Dedifferentiated amniotic fluid mesenchymal stem cell (primary cell): ENCODE measurements around the gene YY1AP1.
"Not testable (repeated sequence)": the region's sequence is repeated elsewhere in the genome, so short reads cannot be mapped to it uniquely, and the experiment has no call there.

ENCODE experiments used
- DNase-seq: peaks from one replicate; pipeline ENCODE4 v3.0.0-alpha.2; 2016; ENCODE audit errors: extremely low spot score

Gene YY1AP1, protein sequence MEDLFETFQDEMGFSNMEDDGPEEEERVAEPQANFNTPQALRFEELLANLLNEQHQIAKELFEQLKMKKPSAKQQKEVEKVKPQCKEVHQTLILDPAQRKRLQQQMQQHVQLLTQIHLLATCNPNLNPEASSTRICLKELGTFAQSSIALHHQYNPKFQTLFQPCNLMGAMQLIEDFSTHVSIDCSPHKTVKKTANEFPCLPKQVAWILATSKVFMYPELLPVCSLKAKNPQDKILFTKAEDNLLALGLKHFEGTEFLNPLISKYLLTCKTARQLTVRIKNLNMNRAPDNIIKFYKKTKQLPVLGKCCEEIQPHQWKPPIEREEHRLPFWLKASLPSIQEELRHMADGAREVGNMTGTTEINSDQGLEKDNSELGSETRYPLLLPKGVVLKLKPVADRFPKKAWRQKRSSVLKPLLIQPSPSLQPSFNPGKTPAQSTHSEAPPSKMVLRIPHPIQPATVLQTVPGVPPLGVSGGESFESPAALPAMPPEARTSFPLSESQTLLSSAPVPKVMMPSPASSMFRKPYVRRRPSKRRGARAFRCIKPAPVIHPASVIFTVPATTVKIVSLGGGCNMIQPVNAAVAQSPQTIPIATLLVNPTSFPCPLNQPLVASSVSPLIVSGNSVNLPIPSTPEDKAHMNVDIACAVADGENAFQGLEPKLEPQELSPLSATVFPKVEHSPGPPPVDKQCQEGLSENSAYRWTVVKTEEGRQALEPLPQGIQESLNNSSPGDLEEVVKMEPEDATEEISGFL

DNA sequence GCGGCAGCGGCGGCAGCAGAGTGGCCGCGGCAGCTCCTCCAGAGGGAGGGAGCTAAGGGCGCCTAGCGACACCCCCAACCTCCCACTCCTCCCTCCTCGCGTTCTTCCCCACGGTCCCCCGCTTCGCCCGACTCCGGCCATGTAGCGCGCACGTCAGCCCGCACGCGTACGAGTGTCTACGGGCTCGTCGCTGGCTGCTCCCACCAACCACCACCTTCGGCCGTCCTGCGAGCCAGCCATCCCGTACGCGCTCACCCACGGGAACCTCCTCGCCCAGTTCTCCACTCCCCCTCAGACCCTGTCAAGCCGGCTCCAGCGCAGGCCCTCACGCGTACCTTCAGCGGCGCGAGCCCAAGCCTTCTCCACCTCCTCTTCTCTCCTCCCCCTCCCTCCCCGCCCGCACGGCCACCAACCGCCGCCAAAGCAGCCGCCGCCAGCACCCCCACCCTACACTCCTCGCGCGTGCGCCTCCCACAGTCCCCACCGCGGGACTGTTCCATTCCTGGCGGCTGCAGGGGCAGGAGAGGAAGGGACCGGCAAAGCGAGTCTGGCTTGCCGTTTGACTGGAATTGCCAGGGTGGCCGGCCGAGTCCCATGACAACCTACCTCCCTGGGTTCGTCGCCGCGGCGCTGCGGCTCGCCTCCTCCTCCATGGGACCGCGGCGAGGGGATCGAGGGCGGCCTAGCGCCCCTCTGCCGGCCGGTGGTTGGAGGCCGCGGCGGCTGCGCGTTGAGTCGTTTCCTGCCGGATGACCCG is at the start of gene YY1AP1:
Gene YY1AP1, minus strand, starts transcription at position 451 of the 757 bp plus-strand sequence. CDS start 8,338 bp downstream, outside the sequence.
- peak; percentile 77 for DNase-seq

DNA sequence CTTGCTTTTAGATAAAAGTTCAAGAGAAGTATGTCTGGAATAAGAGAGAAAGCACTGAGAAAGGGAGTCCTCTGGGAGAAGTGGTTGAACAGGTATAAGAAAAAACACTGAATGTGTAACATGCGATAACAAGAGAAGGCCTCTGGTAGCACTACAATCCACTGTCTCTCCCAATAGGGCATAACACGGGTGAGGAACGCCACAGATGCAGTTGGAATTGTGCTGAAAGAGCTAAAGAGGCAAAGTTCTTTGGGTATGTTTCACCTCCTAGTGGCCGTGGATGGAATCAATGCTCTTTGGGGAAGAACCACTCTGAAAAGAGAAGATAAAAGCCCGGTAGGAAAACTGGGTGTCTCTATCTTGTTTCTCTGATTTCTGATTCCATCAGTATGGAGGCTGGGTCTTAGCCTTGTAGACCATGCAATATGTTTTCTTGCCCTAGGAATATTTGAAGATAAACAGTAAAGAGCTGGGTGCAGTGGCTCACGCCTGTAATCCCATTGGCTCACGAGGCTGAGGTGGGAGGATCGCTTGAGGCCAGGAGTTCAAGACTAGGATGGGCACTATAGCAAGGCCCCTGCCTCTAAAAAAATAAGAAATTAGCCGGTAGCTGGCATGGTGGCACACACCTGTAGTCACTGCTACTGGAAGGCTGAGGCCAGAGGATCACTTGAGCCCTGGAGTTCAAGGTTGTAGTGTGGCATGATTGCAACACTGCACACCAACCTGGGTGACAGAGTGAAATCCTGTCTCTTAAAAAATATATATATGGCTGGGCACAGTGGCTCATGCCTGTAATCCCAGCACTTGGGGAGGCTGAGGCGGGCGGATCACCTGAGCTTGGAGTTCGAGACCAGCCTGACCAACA is 40.7 kb upstream of the YY1AP1 start:
- DNase-seq: peak; percentile 40

DNA sequence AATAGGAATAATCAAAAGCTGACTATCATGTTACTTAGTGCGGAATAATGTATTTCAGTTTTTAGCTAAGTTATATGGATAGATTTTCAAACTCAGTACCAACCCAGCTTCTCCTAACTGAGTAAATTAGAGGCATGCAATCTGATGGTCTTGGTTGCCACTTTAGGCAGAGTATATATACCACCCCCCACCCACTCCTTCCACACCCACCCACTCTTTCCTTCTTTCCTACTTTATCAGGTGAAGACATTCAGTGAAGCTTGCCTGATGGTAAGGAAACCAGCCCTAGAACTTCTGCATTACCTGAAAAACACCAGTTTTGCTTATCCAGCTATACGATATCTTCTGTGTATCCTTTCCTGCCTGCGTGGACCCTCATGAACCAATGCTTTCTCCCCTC is 36.6 kb upstream of the YY1AP1 start:
- no peak for DNase-seq

DNA sequence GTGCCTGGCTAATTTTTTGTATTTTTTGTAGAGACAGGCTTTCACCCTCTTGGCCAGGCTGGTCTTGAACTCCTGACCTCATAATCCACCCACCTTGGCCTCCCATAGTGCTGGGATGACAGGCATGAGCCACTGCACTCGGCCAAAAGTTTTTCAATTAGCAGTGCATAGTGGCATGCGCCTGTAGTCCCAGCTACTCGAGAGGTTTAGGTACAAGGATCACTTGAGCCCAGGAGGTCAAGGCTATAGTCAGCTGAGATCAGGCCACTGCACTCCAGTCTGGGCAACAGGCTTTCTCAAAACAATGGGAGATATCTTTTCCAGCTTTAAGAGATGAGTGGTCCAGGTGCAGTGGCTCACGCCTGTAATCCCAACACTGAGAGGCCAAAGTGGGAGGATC is 31.1 kb upstream of the YY1AP1 start:
- no peak for DNase-seq

DNA sequence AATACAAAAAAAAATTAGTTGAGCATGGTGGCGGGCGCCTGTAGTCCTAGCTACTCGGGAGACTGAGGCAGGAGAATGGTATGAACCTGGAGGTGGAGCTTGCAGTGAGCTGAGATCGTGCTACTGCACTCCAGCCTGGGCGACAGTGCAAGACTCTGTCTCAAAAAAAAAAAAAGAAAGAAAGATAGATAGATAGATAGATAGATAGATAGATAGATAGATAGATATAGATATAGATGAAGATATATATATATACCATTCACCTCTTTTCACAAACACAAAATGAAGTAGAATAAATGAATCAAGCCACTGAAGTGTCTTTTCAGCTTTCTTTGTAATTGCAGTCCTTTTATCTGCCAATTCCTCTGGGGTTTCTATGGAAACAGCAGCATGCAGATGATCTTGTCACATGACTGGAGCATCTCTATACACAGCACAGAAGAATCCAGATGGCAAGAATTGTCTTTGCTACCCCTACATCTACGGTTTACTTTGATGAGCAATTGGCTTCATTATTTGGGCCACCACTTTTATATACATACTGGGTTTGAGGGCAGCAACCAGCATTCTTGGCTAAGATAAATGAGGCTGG is 30.0 kb upstream of the YY1AP1 start:
- DNase-seq: not testable (repeated sequence)

DNA sequence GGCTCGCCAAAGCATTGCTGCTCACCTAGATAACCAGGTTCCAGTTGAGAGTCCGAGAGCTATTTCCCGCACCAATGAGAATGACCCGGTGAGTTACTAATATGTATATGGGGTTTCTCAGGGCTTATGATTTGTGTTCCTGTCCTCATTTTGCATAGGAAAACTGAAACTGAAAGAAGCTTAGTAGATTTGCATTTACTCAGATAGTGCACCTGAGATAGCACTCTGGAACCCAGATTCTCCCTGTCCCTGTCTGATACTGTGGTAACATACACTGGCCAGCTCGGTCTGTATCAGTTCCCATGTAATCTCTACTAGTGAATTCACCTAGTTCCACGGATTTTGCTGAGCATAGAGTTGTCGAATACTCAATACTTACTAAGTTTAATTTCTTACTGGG is 28.5 kb upstream of the YY1AP1 start:
- no peak for DNase-seq

DNA sequence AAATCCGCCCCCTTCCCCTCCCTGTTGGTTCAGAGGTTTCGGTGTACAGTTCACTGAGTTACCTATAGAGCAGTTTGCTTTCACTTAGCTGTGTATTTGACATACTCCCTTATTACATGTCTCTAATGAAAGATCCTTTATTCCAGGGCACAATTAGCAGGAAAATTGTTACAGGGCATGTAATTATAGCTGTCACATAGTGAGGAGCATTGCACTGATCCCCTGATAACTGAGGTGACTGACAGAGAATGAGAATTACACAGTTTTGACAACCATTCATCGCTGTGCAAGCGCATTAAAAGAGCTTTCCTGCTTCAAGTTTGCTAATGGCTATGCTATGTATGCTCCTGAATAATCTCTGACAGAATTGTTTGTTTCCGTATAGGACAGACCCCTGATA is 27.2 kb upstream of the YY1AP1 start:
- DNase-seq: no peak

DNA sequence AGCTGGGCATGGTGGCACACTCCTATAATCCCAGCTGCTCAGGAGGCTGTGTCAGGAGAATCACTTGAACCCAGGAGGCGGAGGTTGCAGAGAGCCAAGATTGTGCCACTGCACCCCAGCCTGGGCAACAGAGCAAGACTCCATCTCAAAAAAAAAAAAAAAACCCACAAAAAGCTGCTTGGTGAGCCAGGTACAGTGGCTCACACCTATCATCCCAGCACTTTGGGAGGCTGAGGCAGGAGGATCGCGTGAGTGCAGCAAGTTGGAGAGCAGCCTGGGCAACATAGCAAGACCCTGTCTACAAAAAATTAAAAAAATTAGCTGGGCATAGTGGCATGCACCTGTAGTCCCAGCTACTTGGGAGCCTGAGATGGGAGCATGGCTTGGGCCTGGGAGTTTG is 26.5 kb upstream of the YY1AP1 start:
- DNase-seq: not testable (repeated sequence)

DNA sequence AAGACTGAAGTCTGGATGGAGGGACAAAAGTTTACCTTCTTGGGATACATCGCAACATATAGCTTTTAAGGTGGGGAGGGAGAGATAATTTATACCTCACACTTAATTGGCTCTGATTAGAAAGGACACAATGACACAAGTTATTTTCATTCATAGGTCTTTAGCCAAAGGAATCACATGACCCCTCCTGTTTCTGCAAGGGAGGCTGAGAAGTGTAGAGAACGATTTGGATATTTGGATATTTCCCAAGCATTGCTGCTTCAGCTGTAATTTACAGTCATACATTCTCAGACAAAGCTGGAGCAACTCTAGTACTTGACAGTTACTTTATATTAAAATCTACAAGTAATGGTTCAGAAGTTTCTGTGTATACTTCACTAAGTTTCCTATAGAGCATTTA is 24.5 kb upstream of the YY1AP1 start:
- no peak for DNase-seq

DNA sequence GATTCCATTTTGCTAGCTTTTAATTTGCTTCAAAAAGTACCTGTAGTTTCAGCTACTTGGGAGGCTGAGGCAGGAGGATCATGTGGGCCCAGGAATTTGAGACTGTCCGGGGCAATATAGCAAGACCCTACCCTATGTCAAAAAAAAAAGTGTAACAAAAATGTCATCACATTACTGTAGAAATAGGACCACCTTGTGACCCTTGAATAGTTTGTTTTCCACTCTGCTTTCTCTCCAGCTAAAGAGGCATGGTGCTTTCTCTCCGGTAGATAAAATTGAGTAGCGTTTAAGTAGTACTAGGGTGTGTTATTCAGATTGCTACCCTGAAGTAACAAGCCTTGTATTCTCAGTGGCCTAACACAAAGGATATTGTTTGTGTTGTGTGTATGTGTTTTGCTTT is 24.1 kb upstream of the YY1AP1 start:
- DNase-seq: not testable (repeated sequence)

DNA sequence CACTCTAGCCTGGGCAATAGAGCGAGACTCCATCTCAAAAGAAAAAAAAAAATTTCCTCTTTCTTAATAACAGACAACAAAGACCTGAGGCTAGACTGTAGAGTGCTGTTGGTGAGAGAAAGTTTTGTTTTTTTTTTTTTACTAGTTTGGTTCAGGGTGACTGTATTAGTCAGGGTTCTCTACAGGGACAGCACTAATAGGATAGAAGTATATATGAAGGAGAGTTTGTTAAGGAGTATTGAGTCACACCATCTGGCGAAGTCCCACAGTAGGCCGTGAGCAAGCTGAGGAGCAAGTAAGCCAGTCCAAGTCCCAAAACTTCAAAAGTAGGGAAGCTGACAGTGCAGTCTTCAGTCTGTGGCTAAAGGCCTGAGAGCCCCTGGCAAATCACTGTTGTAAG is 22.9 kb upstream of the YY1AP1 start:
- not testable (repeated sequence) for DNase-seq

DNA sequence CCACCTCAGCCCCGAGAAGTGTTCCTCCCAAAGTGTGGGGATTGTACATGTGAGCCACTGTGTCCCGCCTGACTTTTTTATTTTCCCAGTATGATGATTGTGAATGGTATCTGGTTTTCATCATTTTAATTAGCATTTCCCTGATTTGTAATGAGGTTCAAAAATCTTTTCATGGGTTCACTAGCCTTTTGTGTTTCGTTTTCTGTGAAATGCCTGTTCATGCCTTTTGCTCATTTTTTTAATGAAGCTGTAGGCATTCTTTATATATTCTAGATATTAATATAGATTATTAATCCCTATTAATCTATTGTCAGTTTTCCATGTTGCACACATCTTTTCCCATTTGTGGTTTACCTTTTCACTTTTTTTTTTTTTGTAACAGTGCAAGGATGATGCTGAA is 20.8 kb upstream of the YY1AP1 start:
- no peak for DNase-seq

DNA sequence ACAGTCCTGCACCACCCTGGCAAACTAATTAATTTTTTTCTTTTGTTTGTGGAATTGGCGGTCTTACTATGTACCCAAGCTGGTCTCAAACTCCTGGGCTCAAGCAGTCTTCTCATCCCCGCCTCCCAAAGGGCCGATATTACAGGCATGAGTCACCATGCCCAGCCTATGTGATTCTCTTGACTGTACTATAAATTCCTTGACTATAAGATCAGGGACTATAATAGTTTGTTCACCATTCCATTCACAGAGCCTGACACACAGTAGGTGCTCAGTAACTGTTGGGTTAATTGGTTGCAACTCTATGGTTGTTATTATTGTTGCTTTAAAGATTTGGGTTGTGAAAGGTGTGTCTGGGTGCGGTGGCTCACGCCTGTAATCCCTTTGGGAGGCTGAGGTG is 17.6 kb upstream of the YY1AP1 start:
- peak; percentile 19 for DNase-seq

DNA sequence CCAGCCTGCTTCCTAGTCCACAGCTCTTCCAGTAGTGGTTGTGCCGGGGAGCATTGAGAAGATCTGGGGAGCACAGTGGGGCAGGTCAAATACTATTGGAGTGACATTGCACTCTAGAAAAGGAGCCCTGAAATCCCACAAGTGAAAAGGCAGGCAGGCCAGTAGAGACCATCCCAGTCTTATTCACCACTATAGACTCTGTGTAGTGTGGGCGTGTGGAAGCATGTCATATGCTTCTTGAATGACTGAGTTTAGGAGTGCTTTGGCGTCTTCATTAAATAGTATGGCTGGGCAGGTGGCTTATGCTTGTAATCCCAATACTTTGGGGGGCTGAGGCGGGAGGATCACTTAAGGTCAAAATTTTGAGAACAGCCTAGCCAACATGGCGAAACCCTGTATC is 15.8 kb upstream of the YY1AP1 start:
- not testable (repeated sequence) for DNase-seq

DNA sequence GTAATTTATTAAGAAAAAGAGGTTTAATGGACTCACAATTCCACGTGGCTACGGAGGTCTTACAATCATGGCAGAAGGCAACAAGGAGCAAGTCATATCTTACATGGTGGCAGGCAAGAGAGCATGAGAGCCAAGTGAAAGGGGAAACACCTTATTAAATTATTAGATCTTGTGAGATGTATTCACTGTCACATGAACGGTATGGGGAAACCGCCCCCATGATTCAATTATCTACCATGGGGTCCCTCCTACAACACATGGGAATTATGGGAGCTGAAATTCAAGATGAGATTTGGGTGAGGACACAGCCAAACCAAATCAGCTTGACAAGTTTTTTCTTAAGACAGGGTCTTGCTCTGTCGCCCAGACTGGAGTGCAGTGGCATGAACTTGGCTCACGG is 14.6 kb upstream of the YY1AP1 start:
- DNase-seq: no peak

DNA sequence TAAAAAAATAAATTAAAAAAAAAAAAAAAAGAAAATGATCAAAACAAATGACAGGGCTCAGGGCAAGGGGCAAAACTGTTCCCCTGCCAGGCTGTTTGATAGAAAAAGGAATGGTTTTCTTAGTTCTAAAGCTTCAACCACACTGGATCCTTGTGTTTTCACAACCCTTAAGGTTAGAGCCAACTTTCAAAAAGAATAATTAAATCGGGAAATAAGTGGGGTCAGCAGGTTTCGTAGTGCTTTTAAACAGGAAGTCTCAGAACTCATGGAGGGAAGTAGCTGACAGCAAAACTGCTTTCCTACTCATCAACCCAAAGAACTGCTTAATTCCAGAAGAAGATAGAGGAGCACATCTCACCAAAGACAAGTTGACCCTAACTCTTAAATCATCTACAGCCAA is 13.1 kb upstream of the YY1AP1 start:
- not testable (repeated sequence) for DNase-seq

DNA sequence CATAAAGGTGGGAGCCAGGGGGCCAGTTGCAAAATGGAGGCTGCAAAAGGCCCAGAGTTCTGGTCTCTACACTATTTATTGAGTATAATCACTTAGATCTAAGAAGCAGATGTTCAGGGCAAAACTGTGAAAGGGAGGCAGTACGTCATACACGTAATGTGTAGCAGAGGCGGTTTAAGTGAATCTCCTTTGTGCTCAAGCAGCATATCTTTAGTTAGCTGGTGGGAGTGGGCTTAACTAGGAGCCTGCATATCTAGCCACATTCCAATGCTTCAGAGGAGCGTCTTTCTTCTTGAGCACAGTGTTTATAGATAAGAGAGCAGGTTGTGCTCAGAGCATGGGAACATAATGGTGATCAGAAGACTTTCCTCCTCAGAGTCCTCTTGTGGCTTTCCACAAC is 10.5 kb upstream of the YY1AP1 start:
- DNase-seq: not testable (repeated sequence)

DNA sequence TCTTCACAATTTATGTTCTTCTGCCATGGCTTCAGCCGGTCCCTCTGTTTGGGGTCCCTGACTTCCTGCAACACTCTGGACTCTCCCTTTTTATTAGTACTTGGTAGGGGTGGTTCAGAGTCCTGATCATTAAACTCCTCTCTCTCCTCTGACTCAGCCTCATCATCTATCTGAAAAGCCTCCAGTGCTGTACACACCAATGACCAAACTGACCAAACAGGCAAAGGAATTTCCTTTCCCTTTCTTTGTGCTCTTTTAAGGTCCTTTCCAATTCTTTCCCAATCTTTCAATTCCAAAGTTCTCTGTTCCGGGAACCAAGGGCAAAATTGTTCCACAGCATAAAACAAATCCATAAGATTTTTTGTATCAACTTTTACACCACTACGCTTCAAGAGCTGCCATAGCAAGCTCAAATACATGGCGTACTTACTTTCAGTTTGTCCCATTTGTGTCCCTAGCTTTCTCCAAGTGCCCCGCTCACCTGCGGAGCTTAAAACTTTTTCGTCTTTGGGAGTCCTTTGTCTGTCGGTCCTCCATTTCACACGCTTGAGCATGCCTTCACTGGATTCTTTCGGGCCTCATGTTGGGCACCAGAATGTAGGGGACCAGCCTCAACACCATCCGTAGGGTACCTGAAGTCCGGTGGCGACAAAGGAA is 9.9 kb upstream of the YY1AP1 start:
- no peak for DNase-seq

DNA sequence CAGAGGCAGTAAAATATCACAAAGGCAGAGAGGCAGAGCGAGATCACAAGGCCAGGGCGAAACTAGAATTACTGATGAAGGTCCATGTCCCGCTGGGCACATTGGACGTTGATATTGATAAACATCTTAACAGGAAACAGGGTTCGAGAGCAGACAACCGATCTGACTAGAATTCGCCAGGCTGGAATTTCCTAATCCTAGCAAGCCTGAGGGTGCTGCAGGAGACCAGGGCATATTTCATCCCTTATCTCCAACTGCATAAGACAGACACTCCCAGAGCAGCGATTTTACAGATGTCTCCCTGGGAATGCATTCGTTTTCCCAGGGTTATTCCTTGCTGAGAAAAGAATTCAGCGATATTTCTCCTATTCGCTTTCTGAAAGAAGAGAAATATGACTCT is 9.0 kb upstream of the YY1AP1 start:
- not testable (repeated sequence) for DNase-seq

DNA sequence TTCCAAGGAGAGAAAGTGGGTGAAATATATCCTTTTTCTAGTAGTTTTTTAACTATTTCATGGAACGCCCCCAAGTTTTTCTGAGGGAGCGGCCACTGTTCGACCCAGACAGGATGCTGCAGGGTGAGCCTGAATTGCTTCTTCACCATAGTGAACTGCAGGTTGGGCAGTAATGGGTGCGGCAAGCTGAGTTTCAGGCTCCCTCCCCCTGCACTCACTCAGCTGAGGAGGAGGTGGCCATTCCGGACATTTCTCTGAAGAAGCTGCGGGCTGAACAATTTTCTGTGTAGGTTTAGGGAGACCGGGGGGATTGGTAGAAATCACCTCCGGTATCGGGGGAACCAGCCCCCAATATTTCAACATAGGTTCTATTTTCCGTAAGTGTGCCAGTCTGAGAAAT is 8.5 kb upstream of the YY1AP1 start:
- no peak for DNase-seq

DNA sequence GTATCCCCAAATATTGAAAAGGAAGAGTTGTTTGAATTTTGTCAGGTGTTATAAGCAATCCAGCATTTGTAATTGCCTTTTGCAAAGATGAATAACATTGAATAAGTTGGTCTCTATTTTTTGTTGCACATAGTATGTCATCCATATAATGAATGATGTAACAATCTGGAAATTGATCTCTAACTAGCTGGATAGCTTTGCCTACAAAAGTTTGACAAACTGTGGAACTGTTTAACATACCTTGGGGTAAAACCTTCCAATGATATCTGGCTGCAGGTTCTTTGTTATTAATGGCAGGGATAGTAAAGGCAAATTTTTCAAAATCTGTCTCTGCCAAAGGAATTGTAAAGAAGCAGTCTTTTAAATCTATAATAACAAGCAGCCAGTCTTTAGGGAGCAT is 8.0 kb upstream of the YY1AP1 start:
- DNase-seq: no peak
